Measurements from ENCODE around the gene DDN.

DNA sequence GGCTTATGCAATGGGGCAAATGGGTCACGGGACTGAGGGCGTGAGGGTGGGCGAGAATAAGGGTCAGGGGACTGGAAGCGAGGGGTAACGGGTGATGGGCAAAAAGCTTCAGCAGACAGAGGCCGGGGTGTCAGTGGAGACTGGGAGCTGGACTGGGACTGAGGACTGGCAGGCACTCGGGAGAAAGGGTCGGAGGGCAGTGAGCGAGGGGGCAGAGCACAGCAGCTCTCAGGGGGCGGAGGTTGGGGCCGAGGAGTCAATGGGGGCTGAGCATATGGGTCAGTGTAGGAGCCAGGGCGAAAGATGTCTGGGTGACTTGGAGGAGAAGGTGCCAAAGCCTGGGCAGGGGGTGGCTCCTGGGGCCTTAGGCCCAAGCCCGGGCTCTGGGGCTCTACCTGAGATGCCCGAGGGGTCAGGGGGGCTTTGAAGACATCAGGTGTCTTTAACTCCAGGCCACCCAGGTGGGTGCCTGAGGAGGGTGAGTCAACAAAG, 41.2 kb upstream of the DDN start:
- TF ChIP-seq, protein P1, sequence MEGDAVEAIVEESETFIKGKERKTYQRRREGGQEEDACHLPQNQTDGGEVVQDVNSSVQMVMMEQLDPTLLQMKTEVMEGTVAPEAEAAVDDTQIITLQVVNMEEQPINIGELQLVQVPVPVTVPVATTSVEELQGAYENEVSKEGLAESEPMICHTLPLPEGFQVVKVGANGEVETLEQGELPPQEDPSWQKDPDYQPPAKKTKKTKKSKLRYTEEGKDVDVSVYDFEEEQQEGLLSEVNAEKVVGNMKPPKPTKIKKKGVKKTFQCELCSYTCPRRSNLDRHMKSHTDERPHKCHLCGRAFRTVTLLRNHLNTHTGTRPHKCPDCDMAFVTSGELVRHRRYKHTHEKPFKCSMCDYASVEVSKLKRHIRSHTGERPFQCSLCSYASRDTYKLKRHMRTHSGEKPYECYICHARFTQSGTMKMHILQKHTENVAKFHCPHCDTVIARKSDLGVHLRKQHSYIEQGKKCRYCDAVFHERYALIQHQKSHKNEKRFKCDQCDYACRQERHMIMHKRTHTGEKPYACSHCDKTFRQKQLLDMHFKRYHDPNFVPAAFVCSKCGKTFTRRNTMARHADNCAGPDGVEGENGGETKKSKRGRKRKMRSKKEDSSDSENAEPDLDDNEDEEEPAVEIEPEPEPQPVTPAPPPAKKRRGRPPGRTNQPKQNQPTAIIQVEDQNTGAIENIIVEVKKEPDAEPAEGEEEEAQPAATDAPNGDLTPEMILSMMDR (optimal IDR thresholded peaks at IDR 0.05 in 1 of 3, IDR thresholded peaks at IDR 0.05 in 1 of 3, conservative IDR thresholded peaks at IDR 0.05 in 1 of 3; ENCODE audit: extremely low read depth in 1 of 3, insufficient read depth in 2 of 3, low read length in 3 of 3), result no peak
- TF ChIP-seq EZH2 (IDR thresholded peaks at IDR 0.05; ENCODE audit: low read length), result no peak

All from keratinocyte (primary cell).